PC-3 (cell line): ENCODE data around the gene FZR1.

Experiments
- EZH2phosphoT487 ChIP-seq: fragments of 300-600 bp; sonication (generic); IDR thresholded peaks from 2 replicates; pipeline ENCODE4 v1.6.1; 2018; ENCODE audit warnings: mild to moderate bottlenecking, antibody characterized with exemption, low read length, borderline replicate concordance
- TF ChIP-seq, protein P1 (sequence below): fragments of 300-600 bp; sonication (generic); conservative IDR thresholded peaks from 2 replicates; pipeline ENCODE4 v1.5.1; 2017; ENCODE audit warnings: antibody characterized with exemption, low read depth, mild to moderate bottlenecking, low read length

GRCh38 chr19:3504735-3505134 lies 1.4 kb upstream of the FZR1 start:
- TF ChIP-seq, protein P1, sequence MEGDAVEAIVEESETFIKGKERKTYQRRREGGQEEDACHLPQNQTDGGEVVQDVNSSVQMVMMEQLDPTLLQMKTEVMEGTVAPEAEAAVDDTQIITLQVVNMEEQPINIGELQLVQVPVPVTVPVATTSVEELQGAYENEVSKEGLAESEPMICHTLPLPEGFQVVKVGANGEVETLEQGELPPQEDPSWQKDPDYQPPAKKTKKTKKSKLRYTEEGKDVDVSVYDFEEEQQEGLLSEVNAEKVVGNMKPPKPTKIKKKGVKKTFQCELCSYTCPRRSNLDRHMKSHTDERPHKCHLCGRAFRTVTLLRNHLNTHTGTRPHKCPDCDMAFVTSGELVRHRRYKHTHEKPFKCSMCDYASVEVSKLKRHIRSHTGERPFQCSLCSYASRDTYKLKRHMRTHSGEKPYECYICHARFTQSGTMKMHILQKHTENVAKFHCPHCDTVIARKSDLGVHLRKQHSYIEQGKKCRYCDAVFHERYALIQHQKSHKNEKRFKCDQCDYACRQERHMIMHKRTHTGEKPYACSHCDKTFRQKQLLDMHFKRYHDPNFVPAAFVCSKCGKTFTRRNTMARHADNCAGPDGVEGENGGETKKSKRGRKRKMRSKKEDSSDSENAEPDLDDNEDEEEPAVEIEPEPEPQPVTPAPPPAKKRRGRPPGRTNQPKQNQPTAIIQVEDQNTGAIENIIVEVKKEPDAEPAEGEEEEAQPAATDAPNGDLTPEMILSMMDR: no peak
- TF ChIP-seq EZH2phosphoT487: no peak
